Stomach (tissue), 9 donors: ENCODE results near the gene CDC6. TPM values are rescaled to one million over a fixed set of nuclear protein-coding genes. Genes with fewer than 3 reads are reported as not detected.
A peak's percentile ranks its signal among the peaks of the same experiment; 100 is the strongest.

ENCODE experiments used
- DNase-seq, 2 donors: peaks; one replicate each; pipeline versions ENCODE4 v3.0.0 to v3.0.0-alpha.2; 2013 to 2019
- H3K27ac ChIP-seq, 5 donors: fragments of 200-600 bp in 4 of 5; sonication (generic) in 4 of 5; one replicate each; pipeline ENCODE4 v1.5.1; 2013 to 2019; ENCODE audit warnings: mild to moderate bottlenecking in 1 of 5, moderate library complexity in 1 of 5
- H3K27me3 ChIP-seq, 3 donors: fragments of 200-600 bp; sonication (generic); one replicate each; pipeline ENCODE4 v1.5.1; 2017 to 2019; ENCODE audit warnings: mixed run types in 1 of 3
- H3K36me3 ChIP-seq, 4 donors: fragments of 200-600 bp; sonication (generic); 1 replicate in 3 of 4; 2 replicates in 1 of 4; pipeline ENCODE4 v1.5.1; 2016 to 2019
- H3K4me1 ChIP-seq, 4 donors: fragments of 200-600 bp; sonication (generic); one replicate each; pipeline ENCODE4 v1.5.1; 2016 to 2019
- H3K4me3 ChIP-seq, 4 donors: fragments of 200-600 bp; sonication (generic) in 3 of 4; one replicate each; pipeline ENCODE4 v1.5.1; 2016 to 2019; ENCODE audit warnings: mild to moderate bottlenecking in 1 of 4
- H3K9me3 ChIP-seq, 4 donors: fragments of 200-600 bp; sonication (generic); one replicate each; pipeline ENCODE4 v1.5.1; 2016 to 2019
- CTCF ChIP-seq, 7 experiments: fragments of 450-650 bp in 4 of 7; fragments of 200-600 bp in 3 of 7; sonication (generic) in 3 of 7; IDR thresholded peaks; one replicate each; pipeline ENCODE4 v1.5.1; 2016 to 2019; ENCODE audit warnings: antibody characterized with exemption in 7 of 7, control low read depth in 2 of 7, mild to moderate bottlenecking in 1 of 7
- EP300 ChIP-seq: sonication (generic); formaldehyde crosslinking; IDR thresholded peaks from one replicate; pipeline ENCODE4 v1.6.1; 2017; ENCODE audit warnings: antibody characterized with exemption
- POLR2A ChIP-seq, 4 donors: fragments of 450-650 bp; IDR thresholded peaks; one replicate each; pipeline ENCODE4 v1.6.1; 2016; ENCODE audit warnings: antibody characterized with exemption in 4 of 4, control low read depth in 2 of 4, mild to moderate bottlenecking in 1 of 4, moderate library complexity in 1 of 4
- POLR2AphosphoS5 ChIP-seq, 3 donors: sonication (generic); formaldehyde crosslinking; IDR thresholded peaks; one replicate each; pipeline ENCODE4 v1.6.1; 2016; ENCODE audit warnings: antibody characterized with exemption in 3 of 3
- WGBS, 5 donors: extraction: QIAGEN DNeasy Blood & Tissue Kit in 3 of 5; methylation state at CpG; one replicate each; pipeline versions ENCODE4 v1.1.5 to v1.1.7; 2013 to 2018; 5-methylcytosine and 5-hydroxymethylcytosine counted together
- intact Hi-C: fragments of 100-400 bp; cut with DNase I; formaldehyde crosslinking; loops from one replicate; pipeline ENCODE4 v1.15.1; 2023; ENCODE audit warnings: low total_unique reads
- polyA plus RNA-seq, 3 donors: library from polyadenylated mRNA; stranded (reverse); fragments of 200-250 nt; gene quantifications; one replicate each; pipeline ENCODE4 v1.2.3, GENCODE V29; 2013
- total RNA-seq, 5 donors: library from RNA; depleted of rRNA; stranded (reverse); fragments of >200 nt; gene quantifications; one replicate each; pipeline versions ENCODE4 v1.1.0 to v1.2.3, GENCODE V29; 2014 to 2016
- donor health status: healthy with polysubstance abuse.
- donor health status: Bipolar disorder and iron deficiency.
- donor health status: healthy.

CDC6 gene
- total and polyA plus RNA-seq, 8 donors, result 1.1 to 9.8 (median 3.1) TPM; not detected in 1

DNA sequence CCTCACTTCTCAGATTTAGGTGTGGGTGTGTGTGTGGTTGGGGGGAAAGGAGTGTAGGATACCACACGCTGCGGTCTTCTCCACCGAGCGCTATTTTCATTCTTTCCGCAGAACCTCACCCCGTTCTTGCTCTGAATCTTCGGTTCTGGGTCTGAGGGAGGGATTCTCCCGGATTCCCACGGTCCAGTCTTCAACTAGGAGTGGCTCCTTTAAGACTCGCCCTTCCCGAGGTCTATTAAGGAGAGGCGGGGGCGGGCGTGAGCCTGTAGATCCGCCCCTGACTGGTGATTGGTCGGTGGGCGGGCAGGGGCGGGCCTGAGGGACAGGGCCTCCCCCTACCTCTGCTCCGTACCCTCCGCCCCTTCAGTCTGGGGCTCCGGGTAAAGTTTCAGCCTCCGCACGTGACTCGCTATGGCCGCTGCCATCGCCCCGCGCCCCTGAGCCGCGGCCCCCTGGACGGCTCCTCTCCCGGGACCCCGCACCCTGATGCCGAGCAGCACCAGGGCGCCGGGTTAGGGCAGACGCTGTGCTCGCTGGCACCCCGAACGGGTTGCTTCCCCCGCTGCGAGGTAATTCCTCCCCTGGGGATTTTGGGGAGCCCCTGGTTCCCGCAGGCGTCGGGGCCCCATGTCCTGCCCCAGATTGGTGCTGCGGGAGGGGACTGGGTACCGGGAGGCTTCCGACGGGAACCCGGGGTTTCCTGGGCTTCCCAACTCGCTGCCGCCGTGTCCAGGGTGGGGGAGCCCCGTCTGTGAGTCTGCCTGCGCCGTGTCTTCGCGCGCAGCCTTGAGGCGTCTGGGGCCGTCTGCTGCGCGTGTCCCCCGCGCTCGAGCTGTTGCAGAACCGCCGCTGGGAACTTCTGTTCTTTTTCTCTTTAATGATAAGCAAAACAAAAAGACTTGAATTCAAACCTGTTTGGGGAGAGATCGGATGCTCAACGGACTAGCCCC, 30.5 kb downstream of the CDC6 start:
- intact Hi-C loops, result no loop called here
- peaks cover 85 to 96% (median 93%) of the 10 kb centered on the region in 4 donors for H3K4me1 ChIP-seq

DNA sequence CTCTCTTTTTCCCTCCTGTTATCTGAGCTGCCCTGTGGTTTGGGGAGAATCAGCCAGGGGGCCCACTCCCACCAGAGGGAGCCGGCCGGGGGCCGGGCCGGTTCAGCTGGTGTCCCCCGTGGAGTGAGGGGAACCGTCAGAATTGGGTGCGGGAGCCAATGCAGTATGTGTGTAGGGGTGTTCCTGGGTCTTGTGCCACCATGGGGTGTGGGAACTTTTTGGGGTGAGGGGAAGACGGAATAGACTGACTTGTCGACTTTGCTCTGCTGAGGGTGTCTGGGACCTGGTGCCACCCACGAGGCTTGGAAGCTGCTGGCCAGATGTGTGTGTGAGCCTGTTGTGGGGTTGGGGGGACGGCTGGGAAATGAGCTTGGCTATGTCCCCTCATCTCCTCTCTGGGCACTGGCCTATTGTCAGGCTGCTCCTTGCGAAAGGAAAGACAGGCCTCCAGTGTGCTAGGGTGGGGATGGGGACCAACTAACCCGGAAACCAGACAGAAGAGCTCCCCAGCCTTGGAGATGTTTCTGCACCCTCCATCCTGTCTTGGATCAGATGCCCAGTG, 31.2 kb downstream of the CDC6 start:
- peak overlapping the region; percentile 5 to 98 (median 93) for H3K27ac ChIP-seq
- H3K4me3 ChIP-seq, result peak overlapping the region; percentile 81 to 99 (median 94)
- H3K9me3 ChIP-seq, result no peaks in the 10 kb centered on the region
- DNase-seq, result peak in 1 of 2 donors; percentile 37
- TF ChIP-seq POLR2A (IDR thresholded peaks at IDR 0.05) (no peak), POLR2AphosphoS5 (IDR thresholded peaks at IDR 0.05) (no peak), CTCF (IDR thresholded peaks at IDR 0.05) (peak in 1 of 7 experiments; percentile 6), EP300 (no peak)
- H3K27me3 ChIP-seq, result no peaks in the 10 kb centered on the region
- 3 to 5% (median 4%) methylated on average over 13 of the region's 13 CpGs for WGBS, 5 donors
- peaks cover 87 to 96% (median 94%) of the 10 kb centered on the region in 4 donors for H3K4me1 ChIP-seq
- no peaks in the 10 kb centered on the region for H3K36me3 ChIP-seq
- intact Hi-C loops, result no loop called here

More for the DNA sequence above, 30.5 kb downstream of the CDC6 start:
- Histone ChIP-seq H3K9me3 (no peaks in the 10 kb centered on the region), H3K27ac (peak overlapping the region; percentile 85 to 98 (median 93)), H3K4me3 (peak overlapping the region; percentile 81 to 99 (median 94)), H3K36me3 (no peaks in the 10 kb centered on the region), H3K27me3 (no peaks in the 10 kb centered on the region)
- WGBS, 5 donors, result 0 to 1% (median 1%) methylated on average over 20 to 70 of the region's 70 CpGs
- TF ChIP-seq POLR2AphosphoS5 (IDR thresholded peaks at IDR 0.05) (peak; percentile 38 to 79 (median 78)), EP300 (no peak), POLR2A (IDR thresholded peaks at IDR 0.05) (peak in 1 of 4 donors; percentile 36)
- peak; percentile 97 to 99 for DNase-seq

DNA sequence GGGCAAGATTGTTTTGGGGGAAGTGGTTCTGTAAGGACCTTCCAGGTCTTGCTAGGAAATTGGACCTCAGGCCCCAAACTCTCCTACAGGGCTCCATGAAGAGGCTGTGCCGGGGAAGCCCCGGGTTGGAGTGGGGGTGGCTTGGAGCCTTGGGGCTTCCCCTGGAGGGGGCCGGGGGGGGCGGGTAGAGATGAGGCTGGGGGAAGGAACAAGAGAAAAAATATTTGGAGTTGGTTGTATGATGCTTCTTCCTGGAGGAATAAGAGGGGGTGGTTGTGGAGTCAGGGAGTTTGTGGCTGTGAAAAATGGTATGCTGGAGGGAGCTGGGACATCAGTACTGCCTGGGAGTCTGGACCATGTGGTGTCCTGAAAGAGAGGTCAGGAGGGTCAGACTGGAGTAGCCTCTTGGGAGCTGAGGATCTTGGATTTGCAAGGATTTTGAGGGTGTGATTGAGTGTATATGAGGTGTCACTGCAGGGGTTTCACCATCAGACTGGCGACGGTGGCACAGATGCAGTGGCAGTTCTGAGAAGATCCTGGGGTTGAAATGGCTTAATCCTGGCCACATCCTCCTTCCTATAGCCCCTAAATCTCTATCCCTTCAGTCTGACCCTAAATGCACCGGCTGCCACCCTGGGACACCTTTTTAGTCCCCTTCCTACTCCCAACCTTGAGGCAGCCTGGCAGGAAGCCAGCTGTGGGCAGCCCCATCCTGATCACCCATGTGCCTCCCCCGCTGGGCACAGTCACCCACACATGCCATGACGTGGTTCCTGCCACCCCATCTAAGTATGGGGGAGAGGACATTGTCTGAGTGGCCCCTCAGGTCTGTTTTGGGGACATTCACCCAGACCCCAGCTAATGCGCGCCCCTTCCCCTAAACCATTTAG, 32.2 kb downstream of the CDC6 start:
- WGBS, 5 donors, result 45 to 55% (median 52%) methylated on average over 11 of the region's 11 CpGs
- H3K27me3 ChIP-seq, result no peaks in the 10 kb centered on the region
- peak; percentile 50 to 59 for DNase-seq
- no peaks in the 10 kb centered on the region for H3K36me3 ChIP-seq
- H3K4me3 ChIP-seq, result peak overlapping the region; percentile 81 to 99 (median 94)
- TF ChIP-seq EP300, result no peak
- TF ChIP-seq POLR2AphosphoS5 (IDR thresholded peaks at IDR 0.05), result no peak
- no peak for TF ChIP-seq POLR2A (IDR thresholded peaks at IDR 0.05)
- no peak for TF ChIP-seq CTCF (IDR thresholded peaks at IDR 0.05)
- no peaks in the 10 kb centered on the region for H3K9me3 ChIP-seq
- intact Hi-C loops, result no loop called here
- H3K4me1 ChIP-seq, result peaks cover 87 to 96% (median 94%) of the 10 kb centered on the region in 4 donors
- peak overlapping the region; percentile 70 to 98 (median 93) for H3K27ac ChIP-seq

- Histone ChIP-seq H3K36me3 (no peaks in the 10 kb centered on the region), H3K4me3 (peak overlapping the region; percentile 34 to 96 (median 87)), H3K27ac (peak overlapping the region; percentile 70 to 98 (median 93)), H3K27me3 (no peaks in the 10 kb centered on the region), H3K4me1 (peaks cover 93 to 96% (median 94%) of the 10 kb centered on the region in 4 donors), H3K9me3 (no peaks in the 10 kb centered on the region)
- TF ChIP-seq POLR2AphosphoS5 (IDR thresholded peaks at IDR 0.05) (peak in 1 of 3 donors; percentile 29), CTCF (IDR thresholded peaks at IDR 0.05) (no peak), EP300 (no peak)
- intact Hi-C loops, result no loop called here
- 26 to 47% (median 39%) methylated on average over 19 of the region's 19 CpGs for WGBS, 5 donors
- peak in 1 of 2 donors; percentile 90 for DNase-seq
Measured at GRCh38 chr17:40320756-40321523, 33.3 kb downstream of the CDC6 start.
